ENCODE data around the gene B9D1.
"Not testable (repeated sequence)": the region's sequence is repeated elsewhere in the genome, so short reads cannot be mapped to it uniquely, and the experiment has no call there.

The B9D1 gene

DNA sequence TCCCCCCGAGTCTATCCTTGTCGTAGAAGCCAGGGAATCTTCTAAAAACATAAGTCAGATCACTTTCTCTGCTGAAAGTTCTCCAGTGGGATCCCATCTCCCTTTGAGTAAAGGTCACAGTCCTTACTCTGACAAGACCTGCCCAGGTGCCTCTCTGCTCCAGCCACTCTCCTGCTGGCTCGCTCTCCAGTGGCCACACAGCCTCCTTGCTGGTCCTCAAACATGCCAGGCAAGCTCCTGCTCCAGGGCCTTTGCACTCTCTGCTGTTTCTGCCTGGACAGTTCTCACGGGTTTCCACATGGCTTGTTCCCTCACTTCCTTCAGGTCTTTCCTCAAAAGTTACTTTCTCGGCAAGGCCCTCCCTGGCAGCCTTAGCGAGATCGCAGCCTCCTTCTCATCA is 3.4 kb downstream of the B9D1 start:
- FAIRE-seq: no peak
- DNase-seq (ENCODE audit: low spot score): no peak

DNA sequence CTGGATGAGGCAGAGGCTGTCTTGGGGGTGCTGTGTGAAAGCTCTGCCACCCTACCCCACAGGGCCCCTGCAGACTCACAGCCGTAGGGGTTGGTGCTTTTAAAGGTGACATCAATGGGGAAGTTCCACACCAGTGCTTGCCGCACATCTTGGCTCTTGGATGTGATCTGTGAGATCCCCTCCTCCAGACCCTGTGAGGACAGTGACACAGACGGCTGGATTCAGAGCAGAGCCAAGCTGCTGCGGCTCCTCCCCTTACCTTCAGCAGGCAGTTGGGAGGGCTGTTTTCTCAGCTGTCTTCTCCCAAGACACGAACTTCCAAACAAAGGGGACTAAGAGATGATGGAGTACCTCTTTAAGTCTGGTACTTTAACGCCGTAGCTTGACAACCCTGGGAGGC is 4.8 kb downstream of the B9D1 start:
- no peak for FAIRE-seq
- DNase-seq (ENCODE audit: low spot score): no peak

- DNase-seq (ENCODE audit: low spot score) (no peak), FAIRE-seq (no peak)
These were observed 5.2 kb downstream of the B9D1 start for GRCh38 chr17:19357351-19357750.

DNA sequence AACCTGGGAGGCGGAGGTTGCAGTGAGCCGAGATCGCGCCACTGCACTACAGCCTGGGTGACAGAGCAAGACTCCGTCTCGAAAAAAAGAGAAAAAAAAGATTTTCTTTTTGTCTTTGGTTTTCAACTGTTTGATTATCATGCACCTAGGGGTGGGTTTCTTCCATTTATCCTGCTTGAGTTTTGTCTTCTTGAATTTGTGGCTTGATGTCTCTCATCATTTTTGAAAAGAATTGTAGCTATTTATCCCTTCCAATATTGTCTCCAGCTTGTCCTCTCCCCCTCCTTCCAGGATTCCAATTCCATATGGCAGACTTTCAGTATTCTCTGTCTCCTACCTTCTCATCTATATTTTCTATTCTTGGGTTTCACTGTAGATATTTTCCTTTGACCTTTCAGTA is 7.8 kb downstream of the B9D1 start:
- no peak for FAIRE-seq
- no peak for DNase-seq (ENCODE audit: low spot score)

GRCh38 chr17:19353401-19353800 is 9.1 kb downstream of the B9D1 start:
- not testable (repeated sequence) for DNase-seq (ENCODE audit: low spot score); FAIRE-seq

DNA sequence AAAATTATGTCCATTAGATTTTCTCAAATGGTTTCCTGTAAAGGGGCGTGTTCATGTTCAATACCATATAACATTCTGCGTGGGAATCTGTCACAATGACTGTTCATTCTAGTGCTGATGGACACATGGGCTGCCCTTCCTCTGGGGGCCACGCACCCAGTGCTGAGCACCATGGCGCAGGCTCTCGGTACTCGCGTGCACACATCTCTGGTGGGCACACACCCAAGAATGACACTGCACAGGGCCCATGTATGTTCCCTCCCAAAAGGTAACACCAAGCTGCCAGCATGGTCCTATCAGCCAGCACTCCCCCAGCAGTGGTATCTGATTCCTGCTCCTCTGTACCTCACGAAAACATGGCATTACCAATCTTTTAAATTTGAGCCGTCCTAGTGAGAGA is 13.7 kb downstream of the B9D1 start:
- DNase-seq (ENCODE audit: low spot score) (no peak), FAIRE-seq (no peak)

GRCh38 chr17:19348081-19348650 is 14.4 kb downstream of the B9D1 start:
- FAIRE-seq (no peak), DNase-seq (ENCODE audit: low spot score) (no peak)

DNA sequence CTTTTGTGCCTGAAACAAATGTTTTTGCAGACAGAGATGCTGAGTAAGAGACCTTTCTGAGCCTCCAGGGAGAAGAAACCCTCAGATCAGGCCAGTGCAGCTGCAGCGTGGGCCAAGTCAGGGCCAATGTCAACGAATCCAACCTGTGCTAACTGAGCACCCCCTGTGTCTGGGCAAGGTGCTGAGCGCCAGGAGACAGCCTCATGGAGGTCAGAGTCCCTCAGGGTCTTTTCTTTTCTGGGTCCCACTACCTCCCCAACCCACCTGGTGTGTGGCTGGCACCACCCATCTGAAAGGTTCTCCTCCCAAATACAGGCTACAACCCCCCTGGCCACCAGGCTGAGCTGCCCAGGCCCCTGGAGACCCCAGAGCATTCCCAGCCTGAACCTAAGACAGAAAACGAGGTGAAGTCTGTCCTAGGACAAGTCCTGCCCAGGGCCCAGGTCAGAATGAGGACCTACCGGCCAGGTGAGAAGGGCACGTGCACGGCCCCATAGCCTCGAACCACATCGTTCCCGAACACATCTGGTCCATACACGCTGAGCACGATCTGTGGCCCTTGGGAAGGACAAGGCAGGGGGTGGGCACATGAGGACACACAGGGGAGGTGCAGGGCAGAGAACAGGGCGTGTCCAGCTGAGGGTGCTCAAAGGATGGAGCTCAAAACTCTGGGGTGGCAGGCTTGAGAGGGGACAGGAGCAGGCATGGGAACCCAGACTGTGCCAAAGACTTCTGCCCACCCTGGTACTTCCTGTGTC is 15.0 kb downstream of the B9D1 start:
- FAIRE-seq (no peak), DNase-seq (ENCODE audit: low spot score) (no peak)

DNA sequence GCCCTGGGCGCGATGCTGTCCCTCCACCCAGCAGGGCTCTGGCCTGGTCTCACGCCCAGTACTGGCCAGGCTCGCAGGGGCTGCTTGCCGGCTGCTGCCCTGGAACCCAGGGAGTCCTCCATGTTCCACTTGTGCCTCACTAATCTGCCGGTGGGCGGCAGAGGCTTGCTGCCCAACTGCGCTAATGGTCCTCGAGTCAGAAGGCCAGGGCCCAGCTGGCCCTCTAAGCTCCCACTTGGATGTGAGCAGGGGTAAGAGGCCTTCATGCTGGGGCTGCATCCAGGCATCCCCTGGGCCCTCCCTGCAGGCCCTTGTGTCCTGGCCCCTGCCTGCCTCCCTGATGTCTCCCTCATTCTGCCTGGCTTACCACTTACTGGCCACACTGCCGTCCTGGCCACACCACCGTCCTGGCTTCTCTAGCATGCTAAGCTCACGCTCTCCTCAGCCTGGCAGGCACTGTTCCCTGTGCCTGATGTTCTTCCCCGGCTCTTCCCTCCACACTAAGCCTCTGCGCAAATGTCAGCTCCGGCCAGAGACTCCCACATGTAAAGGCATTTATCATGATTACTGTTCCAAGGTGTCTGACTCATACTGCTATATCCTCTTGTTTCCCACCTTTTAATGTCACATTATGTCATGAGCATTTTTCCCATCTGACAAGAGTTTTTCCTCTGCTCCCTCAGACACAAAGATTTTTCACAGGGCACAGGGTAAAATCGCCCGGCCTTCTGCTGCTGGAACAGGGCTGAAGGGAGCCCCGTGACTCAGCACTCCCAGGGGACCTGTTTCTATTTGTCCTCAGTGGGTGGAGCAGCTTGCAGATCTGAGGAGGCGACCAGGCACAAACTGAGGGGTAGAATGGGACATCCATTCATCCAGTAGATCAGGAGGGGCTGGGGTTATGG is 15.9 kb downstream of the B9D1 start:
- peak; percentile 76 for FAIRE-seq

DNA sequence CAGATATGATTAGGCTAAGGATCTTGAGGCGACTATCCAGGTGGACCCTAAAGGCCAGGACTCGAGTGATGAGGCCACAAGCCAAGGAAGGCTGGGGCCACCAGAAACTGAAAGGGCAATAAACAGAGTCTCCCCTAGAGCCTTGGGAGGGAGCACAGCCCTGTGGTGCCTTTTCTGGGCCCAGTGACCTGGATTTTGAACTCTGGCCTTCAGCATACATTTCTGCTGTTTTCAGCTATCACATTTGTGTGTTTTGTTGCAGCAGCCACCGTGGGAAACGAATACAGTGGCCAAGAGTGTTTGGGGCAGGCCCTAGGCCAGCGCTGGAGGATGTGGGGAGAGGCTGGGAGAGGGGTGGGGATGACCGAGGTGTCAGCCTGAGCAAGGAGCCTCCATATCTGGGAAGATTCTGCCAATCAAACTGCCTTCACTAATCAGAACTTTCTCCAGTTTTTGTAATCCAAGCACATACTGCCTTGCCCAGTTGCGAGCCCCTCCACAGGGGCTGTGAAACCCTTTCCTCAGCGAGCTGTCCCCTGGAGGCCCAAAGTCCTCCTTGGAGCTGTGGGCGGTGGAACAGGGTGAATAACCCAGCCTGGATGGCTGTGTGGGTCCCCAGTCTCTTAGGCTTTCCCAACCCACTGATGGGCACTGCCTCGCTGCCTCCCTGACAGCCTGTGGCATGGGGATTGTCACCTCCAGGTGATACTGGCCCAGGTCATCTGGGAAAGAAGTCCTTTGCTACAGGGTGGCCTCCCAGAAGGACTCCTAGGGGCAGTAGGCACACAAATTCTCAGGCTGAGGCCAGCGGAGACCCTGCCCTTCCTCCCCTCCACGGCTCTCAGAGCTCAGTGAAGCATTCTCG is 16.8 kb downstream of the B9D1 start:
- no peak for FAIRE-seq

More for the DNA sequence above, 15.9 kb downstream of the B9D1 start:
- DNase-seq (ENCODE audit: low spot score): peak; percentile 87

DNA sequence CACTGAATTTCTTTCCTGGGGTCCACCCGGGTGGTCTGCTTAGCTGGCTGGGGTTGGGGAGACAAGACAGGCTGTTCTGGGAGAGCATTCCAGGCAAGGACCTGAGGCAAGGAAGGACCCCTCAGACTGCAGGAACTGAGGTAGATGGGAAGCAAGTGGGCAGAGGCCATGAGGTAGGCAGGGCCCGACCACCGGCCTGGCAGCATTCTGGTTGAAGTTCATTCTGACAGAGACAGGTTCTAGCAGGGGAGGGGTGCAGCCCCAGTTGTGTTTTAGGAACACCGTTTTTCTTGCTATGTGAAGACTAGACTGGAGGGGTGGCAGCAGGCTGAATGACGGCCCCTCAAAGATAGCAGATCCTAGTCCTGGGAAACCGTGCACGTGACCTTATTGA is 17.5 kb downstream of the B9D1 start:
- no peak for FAIRE-seq
- DNase-seq (ENCODE audit: low spot score): no peak

More for the DNA sequence above, 16.8 kb downstream of the B9D1 start:
- DNase-seq (ENCODE audit: low spot score): no peak

DNA sequence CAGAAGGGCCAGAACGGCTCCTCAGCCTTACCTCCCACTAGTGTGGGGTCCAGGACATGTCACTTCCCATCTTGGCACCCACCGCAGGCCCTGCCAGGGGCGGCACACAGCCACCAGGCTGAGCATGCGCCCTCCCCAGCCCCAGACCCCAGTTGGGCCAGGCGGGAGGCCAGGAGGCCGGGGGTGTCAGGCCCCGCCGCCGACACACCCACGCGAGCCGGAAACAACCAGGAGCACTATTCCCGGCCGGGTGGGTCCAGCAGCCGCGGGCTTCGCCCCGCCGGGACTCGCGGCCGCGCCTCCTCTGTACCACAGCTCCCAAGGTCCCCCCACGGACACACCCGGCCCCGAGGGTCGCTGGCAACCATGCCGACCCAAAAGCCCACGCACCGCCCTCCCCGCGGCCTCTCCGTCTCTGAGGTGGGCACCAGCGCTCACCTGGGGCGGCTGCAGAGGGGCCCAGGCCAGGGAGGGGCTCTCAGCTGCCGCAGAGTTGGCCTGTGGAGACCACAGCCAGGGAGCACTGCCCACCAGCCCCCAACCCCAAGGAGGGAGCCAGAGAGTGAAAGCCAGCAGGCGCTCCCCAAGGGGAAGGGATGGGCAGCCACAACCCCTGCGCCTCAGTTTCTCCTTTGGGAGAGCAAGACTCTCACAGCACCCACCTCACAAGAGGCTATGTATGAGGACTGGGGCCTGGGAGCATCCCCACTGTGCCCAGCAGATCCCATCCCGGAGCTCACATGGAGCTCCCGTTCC is 18.0 kb downstream of the B9D1 start:
- DNase-seq (ENCODE audit: low spot score) (no peak), FAIRE-seq (no peak)

DNA sequence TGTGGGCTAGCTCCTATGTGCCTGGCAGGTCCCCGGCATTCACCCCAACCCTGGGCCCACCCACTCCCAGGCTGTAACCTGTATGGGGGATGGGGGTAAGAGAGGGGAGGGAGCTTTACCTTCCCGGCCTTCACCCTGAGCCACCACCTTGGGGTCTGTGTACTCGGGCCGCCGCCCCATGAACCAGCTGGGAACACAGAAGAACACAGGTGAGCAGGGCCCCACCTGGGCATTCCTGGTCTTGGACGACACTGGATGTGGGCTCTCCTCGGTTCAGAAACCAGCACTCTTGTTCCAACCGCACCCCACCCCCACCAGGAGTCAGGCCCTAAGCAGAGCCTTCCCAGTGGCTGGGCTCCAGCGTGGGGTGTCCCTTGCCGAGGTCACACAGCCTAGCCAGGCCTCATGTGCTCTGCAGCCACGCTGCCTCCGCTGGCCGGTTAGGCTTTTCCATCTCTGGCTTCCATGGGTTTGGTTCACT is 18.8 kb downstream of the B9D1 start:
- DNase-seq (ENCODE audit: low spot score): no peak
- FAIRE-seq: no peak

DNA sequence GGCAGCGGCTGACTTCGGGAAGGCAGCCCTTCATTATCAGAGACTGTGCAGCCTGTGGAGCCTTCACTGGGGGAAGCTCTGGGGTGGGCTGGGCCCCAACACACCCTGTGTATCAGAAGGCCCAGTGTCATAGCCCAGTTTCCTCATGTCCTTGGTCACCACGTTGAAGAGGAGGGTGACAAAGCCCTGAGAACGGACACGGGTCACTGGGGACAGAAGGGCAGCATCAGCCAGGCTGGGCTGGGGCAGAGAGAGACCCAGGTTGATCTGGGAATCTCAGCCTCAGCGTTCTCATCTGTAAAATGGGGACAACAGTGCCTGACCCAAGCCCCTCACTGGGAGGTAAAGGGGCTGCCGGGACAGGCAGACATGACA is 19.3 kb downstream of the B9D1 start:
- no peak for DNase-seq (ENCODE audit: low spot score)
- FAIRE-seq: no peak

GRCh38 chr17:19342611-19343255 is 19.8 kb downstream of the B9D1 start:
- no peak for FAIRE-seq
- no peak for DNase-seq (ENCODE audit: low spot score)

DNA sequence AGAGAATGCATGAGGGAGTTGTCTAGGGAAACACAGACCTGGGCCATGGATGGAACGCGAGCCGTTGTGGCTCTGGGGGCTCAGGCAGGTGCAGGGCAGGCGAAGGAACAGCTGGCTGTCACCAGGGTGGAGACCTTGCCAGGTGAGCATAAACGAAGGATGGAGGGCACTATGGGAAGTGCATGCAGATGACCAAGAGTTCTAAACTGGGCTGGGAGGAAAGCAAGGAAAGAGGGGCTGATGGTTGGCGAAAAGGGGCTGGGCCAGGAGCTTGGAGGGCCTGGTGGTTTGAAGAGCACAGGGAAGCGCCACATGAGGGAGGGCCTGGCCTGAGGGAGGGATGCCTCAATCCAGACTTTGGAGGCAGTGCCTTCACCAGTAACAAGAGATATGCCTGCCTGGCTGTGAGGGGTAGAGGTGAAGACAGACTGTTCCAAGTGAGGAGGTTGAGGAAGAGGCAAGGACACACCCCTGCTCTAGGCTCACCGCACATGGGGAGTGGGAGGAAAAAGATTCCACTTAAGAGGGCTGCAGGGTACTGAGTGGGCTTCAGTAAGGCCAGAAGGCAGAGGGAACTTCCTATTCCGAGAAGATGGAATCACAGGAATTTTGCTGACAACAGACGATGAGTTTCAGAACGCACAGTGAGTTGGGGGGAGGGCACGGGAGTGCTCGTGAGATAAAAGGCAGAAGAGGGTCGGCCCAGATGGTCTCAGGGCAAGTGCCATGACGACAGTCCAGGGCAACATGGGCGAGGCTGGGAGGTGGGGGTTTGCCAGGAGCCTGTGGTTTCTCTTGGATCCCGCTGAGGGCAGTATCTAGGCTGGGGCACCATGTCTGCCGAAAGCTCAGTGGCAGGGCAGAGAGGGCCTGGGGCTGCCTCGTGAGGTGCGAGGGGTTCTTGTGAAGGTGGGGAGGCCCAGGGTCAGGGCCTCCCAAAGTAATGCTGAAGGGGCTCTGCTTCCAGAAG is 20.6 kb downstream of the B9D1 start:
- no peak for FAIRE-seq

DNA sequence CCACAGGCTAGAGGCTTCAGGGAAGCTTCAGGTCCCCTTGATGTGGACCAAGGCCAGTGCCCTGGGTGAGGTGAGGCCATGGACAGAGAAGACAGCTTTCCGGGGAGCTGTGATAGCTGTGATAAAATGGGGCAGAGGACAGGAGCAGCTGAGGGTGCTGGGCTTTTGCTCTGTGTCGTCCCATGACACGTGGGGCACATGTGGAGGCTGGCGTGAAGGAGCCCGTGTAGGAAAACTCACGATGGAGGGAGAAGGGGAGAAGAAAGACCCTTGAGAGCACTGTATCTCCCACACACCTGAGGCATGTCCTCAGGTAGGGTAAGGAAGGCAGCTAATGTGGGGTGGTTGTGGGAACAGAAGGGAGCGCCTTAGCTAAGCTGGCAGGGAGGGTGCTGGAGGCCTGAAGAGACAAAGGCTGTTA is 21.3 kb downstream of the B9D1 start:
- no peak for FAIRE-seq
- DNase-seq (ENCODE audit: low spot score): no peak

More for the DNA sequence above, 20.6 kb downstream of the B9D1 start:
- no peak for DNase-seq (ENCODE audit: low spot score)

DNA sequence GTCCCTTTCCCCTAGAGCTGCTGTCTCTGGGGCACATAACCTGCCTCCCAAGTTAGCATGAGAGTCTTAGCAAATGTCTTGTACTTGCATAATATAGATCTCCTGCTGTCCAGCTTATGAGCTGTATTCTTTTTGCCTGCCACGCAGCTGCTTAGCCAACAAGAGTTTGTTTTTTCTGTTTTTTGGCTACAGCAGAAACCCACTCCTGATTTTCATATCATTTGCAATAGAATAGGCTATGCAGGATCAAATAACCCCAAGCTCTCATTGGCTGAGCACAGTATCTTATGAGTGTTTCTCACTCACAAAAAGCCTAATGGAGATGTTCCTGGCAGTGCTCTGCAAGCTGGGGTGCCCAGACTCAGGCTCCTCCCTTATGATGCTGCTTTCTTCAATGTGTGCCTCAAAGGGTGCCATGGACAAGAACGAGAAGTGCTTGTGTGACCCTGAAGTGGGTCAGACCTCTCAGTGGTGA is 23.1 kb downstream of the B9D1 start:
- no peak for FAIRE-seq

More for the DNA sequence above, 23.1 kb downstream of the B9D1 start:
- no peak for DNase-seq (ENCODE audit: low spot score)
